ENCODE data around the gene CEP83.
"Not testable (repeated sequence)": the region's sequence is repeated elsewhere in the genome, so short reads cannot be mapped to it uniquely, and the experiment has no call there.

CEP83 gene

GRCh38 chr12:94377599-94377998 lies 82.1 kb downstream of the CEP83 start:
- no peak for DNase-seq (ENCODE audit: low read depth)

GRCh38 chr12:94374124-94374523 lies 85.5 kb downstream of the CEP83 start:
- DNase-seq (ENCODE audit: low read depth) = no peak

- DNase-seq (ENCODE audit: low read depth) = no peak
Observed at GRCh38 chr12:94372461-94372860, 87.2 kb downstream of the CEP83 start.

DNA sequence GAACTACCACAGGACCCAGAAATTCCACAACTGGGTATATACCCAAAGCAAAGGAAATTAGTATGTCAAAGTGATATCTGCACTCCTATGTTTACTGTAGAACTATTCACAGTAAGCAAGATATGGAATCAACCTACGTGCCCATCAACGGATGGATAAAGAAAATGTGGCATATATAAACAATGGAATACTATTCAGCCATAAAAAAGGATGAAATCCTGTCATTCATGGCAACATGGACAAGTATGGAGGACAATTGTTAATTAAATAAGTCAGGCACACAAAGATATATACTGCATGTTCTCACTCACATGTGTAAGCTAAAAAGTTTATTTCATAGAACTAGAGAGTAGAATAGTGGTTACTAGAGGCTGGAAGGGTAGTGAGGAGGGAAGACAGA lies 97.0 kb downstream of the CEP83 start:
- no peak for DNase-seq (ENCODE audit: low read depth)

- no peak for DNase-seq (ENCODE audit: low read depth)
Observed at GRCh38 chr12:94359761-94360160, 99.9 kb downstream of the CEP83 start.

GRCh38 chr12:94353130-94353529 lies 106.5 kb downstream of the CEP83 start:
- DNase-seq (ENCODE audit: low read depth) = no peak

- no peak for DNase-seq (ENCODE audit: low read depth)
Observed at GRCh38 chr12:94340573-94340972, 119.1 kb downstream of the CEP83 start.

DNA sequence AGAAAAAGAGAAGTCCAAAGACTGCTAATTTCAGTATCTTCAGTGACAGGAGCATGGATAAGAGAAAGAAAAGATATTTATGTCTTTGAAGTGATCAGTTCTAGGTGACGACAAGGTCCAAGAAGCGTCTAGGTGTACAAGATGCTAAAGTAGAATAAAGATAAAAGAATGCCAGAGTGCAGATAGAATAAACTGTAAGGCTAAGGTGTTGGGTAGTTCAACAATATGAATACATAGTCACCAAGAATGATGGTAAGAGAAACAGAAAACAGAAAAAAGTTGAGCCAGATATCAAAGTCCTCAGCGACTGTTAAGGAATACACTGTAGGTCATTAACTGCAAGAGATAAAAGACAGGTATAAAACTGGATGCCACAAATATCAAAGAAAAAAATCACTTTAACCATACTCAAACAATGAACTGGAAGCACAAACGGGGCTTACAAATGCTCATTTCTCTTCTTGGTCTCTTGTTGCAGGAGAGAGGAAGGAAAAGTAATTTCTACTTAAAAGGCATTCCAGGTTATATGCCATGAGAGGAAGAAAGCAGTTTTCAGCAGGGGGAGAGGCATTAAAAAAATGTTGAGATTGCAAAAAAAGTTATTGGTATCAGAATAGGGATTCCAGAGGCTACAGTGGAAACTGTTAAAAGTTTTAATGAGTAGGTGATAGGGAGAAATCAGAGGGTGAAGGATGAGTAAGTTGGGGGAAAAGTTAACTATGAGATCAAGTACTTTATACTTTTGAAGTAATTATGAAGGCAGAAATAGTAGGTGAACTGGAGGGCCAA lies 121.5 kb downstream of the CEP83 start:
- DNase-seq (ENCODE audit: low read depth) = no peak

DNA sequence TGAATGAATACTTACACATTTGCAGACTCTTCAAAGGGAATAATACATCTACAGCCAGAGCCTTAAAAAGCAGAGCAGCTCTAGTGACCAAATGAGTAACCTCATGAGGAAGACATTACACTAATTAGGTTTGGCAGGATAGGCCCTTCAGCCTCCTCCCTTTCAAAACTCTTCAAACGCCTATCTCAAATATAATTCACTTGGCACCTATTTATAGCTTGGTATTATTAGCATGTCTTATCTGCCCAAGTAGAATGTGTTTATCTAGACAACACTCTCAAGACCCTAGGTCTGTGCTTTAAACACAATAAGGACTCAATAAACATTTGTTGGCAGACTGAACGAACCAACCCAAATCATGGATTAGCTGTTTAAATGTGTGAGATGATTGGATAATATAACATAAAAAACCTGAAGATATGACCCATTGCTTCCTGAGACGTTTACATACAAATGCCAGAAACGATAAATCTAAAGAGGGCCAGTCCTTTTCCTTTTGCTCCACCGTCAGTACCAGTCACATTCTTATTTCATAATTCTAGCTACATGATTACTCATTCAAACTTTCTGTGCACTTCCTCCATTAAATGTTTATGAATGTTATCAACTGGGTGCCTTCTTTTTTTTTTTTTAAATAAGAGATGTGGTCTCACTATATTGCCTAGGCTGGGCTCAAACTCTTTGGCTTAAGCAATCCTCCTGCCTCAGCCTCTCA lies 123.3 kb downstream of the CEP83 start:
- DNase-seq (ENCODE audit: low read depth) = no peak

DNA sequence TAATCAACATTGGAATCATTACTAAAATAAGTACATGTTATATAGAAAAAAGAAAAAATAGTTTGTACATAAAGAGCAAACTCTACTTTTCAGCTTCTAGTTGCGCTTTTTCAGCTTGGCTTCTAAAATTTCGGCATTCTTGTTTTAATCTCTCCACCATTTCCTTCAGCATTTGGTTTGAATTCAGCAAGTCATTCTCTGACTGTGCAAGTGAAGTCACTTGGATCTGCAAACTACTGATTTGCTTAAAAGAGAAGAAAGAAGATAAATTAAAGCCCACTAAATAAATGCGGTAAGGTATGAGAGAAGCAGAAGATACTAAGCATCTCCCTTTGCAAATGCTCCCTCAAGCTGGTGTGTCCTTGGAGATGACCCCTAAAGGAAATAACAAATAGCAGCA lies 126.3 kb downstream of the CEP83 start:
- DNase-seq (ENCODE audit: low read depth) = no peak

DNA sequence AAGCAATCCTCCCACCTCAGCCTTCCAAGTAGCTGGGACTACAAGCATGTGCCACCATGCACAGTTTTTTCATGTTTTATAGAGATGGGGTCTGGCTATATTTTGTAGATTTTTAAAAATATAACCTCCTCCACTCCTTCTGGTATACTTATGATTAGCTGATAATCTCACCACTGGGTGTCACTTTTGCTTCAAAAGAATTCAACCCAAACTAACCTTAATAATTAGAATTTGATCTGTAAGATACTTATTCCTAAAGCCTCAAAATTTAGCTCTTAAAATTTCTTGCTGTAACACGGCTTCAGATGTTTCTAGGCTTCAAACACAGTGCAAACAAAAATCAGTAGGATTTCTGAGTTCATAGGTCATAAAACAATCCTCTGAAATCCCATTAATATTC lies 130.3 kb downstream of the CEP83 start:
- no peak for DNase-seq (ENCODE audit: low read depth)

- no peak for DNase-seq (ENCODE audit: low read depth)
Observed at GRCh38 chr12:94327809-94328208, 131.9 kb downstream of the CEP83 start.

DNA sequence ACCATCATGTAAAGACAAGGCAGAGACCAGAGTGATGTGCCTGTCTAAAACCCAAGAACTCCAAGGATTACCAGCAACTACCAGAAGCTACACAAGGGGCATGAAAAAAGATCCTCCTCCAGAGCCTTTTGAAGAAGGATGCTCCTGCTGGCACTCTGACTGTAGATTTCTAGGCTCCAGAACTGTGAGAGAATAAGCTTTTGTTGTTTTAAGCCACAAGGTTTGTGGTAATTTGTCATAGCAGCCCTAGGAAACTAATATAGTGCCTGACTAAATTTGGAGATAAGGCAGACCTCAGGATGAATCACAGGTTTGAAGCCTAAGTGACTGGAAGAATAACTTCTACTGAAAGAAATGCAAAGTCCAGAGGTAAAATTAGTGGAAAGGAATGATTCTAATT lies 132.9 kb downstream of the CEP83 start:
- DNase-seq (ENCODE audit: low read depth) = peak; percentile 35

- no peak for DNase-seq (ENCODE audit: low read depth)
Observed at GRCh38 chr12:94326234-94326633, 133.4 kb downstream of the CEP83 start.

DNA sequence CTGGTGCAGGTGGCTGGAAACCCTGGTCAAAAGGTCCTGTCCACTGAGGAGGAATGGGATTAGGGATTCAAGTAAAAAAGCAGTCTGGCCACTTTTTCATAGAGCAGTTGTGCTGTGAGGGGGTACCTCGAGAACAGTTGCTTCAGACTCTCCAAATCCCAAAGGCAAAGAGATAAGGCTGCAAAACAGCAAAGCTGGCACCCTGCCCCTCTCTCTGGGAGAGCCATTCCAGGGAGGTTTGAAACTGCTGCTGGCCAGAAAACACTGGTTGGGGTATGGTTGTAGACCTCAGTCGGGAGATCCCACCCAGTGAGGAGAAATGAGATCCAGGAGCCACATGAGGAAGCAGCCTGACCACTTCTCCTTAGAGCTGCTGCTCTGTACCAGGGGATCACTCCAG lies 137.3 kb downstream of the CEP83 start:
- no peak for DNase-seq (ENCODE audit: low read depth)

- no peak for DNase-seq (ENCODE audit: low read depth)
Observed at GRCh38 chr12:94320109-94320508, 139.6 kb downstream of the CEP83 start.

DNA sequence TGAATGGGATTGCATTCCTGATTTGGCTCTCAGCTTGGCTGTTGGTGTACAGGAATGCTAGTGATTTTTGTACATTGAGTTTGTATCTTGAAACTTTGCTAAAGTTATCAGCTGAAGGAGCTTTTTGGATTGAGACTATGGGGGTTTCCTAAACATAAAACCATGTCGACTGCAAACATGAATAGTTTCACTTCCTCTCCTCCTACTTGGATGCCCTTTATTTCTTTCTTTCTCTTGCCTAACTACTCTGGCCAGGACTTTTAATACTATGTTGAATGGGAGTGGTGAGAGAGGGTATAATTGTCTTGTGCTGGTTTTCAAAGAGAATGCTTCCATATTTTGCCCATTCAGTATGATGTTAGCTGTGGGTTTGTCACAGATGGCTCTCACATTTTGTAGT lies 141.5 kb downstream of the CEP83 start:
- DNase-seq (ENCODE audit: low read depth) = no peak

- not testable (repeated sequence) for DNase-seq (ENCODE audit: low read depth)
Observed at GRCh38 chr12:94316600-94316999, 143.1 kb downstream of the CEP83 start.

DNA sequence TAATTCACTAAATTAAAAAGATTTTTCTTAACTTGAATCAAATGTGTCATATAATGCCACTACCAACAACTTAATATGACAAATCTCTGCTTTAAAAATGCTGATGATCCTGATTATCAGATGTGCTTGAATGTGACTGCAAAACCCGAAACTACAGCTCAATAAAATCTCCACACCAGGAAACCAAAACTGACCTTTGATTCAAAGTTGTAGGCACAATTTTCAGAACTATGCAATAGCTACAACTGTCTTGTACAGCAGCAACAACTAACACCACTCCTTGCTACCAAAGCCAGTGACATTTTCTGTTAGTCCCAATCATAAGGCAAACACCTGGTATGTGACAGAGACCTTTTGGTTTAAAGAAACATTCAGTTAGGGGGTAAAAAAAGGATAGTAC lies 147.3 kb downstream of the CEP83 start:
- DNase-seq (ENCODE audit: low read depth) = no peak

DNA sequence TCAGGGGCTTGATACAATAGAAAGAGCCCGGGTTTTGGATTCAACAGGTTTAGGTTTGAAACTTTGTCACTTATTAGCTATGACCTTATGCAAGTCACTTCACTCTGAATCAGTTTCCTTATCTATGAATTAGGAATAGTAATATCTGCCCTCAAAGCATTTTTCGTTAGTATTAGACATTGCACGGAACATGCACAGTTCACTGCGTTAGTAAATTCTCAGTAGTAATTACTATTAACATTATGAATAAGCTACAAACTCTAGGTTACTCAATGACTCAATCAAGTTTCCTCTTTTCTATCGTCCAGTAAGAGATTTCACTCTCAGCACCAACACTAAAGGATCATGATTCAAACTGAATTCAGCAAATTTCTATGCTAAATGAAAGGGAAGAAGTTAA lies 150.3 kb downstream of the CEP83 start:
- no peak for DNase-seq (ENCODE audit: low read depth)

DNA sequence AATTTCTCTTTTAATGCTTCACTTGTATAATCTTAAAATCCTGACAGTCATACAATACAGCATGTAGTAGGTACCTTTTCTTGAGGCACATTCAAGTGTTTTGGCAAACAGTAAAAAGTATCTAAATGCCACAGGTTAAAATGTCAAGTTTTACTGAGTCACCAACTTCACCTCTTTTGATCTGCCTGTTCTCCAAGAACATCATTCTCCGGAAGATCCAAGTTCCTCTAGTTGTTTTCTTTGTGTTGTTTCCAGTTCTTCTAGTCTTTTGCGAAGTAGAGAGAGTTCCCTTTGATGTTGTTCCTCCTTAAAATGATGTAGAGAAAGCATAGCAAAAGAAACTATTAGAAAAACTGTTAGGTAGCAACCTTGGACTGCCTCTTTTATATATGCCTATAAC lies 151.1 kb downstream of the CEP83 start:
- DNase-seq (ENCODE audit: low read depth) = no peak

GRCh38 chr12:94305130-94305957 lies 154.3 kb downstream of the CEP83 start:
- DNase-seq (ENCODE audit: low read depth) = no peak

GRCh38 chr12:94304566-94305061 lies 155.1 kb downstream of the CEP83 start:
- DNase-seq (ENCODE audit: low read depth) = no peak
